Adrenal gland (tissue), 5 donors: ENCODE results near the gene COLGALT1.

Experiments
- POLR2A ChIP-seq, 2 donors: fragments of 450-650 bp; IDR thresholded peaks; one replicate each; pipeline ENCODE4 v1.6.1; 2017; ENCODE audit warnings: antibody characterized with exemption in 2 of 2, mild to moderate bottlenecking in 2 of 2, moderate library complexity in 1 of 2
- TF ChIP-seq, protein P1 (sequence below), 6 experiments: fragments of 450-650 bp in 4 of 6; fragments of 200-600 bp in 2 of 6; sonication (generic) in 1 of 6; IDR thresholded peaks; 1 replicate in 5 of 6; 2 replicates in 1 of 6; pipeline versions ENCODE4 v1.5.1 to v1.8.0; 2016 to 2021; ENCODE audit warnings: antibody characterized with exemption in 6 of 6, mild to moderate bottlenecking in 2 of 6, moderate library complexity in 1 of 6
- donor health status: DM: no; HTN: no; CAD: no.

DNA sequence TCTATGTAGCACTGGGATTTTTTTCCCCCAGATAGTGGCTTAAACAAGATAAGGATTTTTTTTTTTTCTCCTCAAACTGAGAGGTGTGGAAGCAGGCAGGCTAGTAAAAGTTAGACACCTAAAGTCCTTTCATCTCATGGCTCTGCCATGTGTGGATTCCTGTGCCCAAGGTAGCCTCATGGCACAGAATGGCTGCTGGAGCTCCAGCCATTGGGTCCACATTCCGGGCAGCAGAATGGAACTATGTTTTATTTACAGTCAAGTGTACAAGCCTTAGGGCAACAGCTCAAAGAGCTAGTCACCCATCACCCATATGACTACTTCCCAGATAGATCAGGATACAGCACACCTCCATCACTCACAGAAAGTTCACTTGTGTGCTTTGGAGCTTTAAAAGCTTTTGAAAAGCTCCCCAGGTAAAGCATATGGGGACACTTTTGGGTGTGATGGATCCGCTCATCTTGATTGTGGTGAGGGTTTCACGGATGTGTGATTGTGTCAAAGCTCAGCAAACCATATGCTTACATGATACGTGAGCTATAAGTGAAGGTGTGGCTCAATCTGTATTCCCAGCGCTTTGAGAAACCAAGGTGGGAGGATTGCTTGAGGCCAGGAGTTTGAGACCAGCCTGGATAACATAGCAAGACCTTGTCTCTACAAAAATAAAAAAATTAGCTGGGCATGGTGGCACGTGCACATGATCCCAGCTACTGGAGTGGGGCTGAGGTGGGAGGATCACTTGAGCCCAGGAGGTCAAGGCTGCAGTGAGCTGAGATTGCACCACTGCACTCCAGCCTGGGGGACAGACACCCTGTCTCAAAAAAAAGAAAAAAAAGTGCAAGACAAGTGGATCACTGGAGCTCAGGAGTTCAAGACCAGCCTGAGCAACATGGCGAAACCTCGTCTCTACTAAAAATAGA is 25.9 kb upstream of the COLGALT1 start:
- no peak for TF ChIP-seq POLR2A (IDR thresholded peaks at IDR 0.05)
- TF ChIP-seq, protein P1, sequence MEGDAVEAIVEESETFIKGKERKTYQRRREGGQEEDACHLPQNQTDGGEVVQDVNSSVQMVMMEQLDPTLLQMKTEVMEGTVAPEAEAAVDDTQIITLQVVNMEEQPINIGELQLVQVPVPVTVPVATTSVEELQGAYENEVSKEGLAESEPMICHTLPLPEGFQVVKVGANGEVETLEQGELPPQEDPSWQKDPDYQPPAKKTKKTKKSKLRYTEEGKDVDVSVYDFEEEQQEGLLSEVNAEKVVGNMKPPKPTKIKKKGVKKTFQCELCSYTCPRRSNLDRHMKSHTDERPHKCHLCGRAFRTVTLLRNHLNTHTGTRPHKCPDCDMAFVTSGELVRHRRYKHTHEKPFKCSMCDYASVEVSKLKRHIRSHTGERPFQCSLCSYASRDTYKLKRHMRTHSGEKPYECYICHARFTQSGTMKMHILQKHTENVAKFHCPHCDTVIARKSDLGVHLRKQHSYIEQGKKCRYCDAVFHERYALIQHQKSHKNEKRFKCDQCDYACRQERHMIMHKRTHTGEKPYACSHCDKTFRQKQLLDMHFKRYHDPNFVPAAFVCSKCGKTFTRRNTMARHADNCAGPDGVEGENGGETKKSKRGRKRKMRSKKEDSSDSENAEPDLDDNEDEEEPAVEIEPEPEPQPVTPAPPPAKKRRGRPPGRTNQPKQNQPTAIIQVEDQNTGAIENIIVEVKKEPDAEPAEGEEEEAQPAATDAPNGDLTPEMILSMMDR (IDR thresholded peaks at IDR 0.05), result no peak
